ENCODE data around the gene CHMP4A.

Gene CHMP4A

DNA sequence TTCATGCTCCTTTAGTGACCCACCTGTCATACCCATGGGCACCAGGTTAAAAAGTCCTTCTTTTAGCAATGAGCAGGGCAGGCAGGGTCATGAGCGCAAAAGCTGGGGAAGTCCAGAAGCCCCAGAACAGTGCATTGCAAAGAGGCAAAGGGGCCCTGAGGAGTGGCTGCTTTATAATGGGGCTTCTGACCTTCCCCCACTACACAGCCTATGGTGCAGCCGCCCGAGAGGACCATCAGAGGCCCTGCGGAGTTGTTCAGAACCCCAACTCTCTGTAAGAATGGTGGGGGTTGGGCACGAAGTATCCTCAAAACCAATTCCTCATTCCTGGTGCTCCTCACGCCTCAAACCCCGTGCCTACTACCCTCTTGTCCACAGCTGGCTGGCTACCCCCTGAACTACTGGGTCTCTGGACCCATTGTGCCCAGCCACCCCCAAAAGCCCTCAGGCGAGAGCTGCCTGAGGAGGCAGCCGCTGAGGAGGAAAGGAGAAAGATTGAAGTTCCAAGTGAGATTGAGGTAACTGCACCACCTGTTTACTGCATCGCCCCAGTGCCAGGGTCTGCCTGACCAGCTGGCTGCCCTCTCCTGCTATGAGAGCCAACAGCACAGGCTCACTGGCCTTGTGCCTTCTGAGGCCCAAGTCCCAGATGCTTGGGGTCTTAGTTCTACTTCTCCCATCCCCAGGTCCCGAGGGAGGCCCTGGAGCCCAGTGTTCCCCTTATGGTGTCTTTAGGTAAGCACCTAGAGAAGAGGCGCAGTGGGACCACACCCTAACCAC lies 34.7 kb downstream of the CHMP4A start:
- no peak for DNase-seq (ENCODE audit: low read depth)

DNA sequence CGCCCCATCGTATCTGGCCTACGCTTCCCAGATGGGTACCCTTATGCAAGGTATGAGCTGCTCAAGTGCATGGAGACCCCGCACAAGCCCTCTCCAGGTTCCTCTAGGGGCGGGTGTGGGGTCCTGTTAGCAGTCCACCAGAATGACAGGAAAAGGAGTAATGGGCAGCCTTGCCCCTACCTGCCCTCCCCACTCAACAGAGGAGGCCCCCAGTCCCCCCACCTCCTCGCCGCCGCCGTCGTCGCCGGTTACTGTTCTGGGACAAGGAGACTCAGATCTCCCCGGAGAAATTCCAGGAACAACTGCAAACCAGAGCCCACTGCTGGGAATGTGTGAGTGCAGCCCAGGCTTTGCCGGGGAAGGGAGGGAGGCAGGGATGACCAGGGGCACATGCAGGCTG lies 35.4 kb downstream of the CHMP4A start:
- DNase-seq (ENCODE audit: low read depth) = no peak

DNA sequence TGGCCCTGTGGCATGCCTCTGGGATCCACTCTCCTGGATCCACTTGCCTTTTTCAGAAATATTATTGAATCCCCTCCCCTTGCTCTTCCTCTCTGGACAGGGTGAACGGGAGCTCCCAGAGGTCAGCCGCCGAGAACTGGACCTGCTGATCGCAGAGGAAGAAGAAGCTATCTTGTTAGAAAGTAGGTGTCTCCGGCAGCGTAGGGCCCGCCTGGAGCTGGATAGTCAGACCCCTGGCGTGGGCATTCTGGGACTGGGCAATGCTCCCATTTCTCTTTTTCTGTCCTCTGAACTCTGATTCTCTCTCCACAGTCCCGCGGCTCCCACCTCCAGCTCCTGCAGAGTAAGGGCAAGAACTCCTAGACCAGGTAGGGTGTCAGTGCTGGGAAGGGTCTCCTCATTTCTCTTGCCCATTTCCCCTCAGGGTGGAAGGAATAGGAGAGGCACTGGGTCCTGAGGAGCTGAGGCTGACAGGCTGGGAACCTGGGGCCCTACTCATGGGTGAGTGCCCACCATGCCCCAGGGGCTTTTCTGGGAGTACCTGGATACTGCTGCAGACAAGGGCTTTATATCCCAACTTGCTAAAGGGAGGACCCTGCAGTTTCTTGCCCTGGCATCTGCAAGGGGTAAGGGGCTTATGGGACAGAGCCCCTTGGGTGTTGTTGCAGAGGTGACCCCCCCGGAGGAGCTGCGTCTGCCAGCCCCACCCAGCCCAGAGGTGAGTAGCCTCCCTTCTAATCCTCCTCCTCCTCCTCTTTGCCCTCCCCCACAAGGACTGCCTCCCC lies 36.1 kb downstream of the CHMP4A start:
- no peak for DNase-seq (ENCODE audit: low read depth)

DNA sequence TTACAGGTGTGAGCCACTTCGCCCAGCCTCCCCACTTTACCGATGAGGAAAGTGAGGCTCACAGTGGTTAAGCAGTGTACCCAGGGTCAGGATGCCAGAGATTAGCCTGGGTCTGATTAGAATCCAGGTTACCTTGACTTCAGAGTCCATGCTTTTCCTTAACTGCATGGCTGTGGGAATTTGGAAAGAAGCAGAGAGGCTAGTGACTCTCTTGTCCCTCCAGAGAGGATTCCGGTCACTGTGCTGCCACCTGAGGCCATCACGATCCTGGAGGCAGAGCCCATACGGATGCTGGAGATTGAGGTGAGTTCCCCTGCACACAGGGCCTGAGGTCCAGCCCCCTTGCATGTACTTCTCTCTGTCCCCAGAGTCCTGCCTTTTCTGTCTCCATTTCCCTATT lies 36.7 kb downstream of the CHMP4A start:
- no peak for DNase-seq (ENCODE audit: low read depth)

- DNase-seq (ENCODE audit: low read depth) = no peak
These were observed 40.4 kb downstream of the CHMP4A start for GRCh38 chr14:24172871-24173281.

- DNase-seq (ENCODE audit: low read depth) = no peak
These were observed 40.9 kb downstream of the CHMP4A start for GRCh38 chr14:24172261-24172860.

GRCh38 chr14:24171422-24172260 lies 41.6 kb downstream of the CHMP4A start, which contains the start of gene REC8:
Gene REC8 (plus strand): TSS chr14:24172080. CDS start chr14:24172553, 473 bp downstream.
- peak; percentile 48 for DNase-seq (ENCODE audit: low read depth)

DNA sequence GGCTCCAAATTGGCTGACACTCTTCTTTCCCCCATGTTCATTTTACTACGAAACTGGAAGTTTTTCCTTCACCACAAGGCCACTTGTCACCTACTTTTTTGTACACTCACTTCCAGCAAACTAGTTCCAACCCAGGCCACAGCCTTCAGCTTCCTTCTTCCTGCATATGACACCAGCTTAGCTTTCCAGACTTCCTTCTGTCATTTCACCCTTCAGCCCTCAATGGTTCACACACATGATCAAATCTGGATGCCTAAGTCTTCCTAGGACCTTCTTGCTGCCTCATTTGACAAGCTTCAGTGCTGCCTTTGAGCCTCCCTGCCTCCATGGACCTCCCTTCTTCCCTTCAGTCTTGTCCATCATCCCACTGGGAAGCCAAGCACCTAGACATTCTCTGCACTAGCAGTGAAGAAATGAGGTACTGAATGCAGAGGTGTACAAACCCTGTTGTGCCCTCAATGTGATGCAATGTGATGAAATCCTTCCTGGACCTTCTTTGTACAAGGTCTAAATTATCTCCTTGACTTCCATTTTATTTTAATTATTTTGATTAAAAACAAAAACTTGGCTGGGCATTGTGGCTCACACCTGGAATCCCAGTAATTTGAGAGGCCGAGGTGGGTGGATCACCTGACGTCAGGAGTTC lies 45.7 kb downstream of the CHMP4A start:
- DNase-seq (ENCODE audit: low read depth) = no peak

GRCh38 chr14:24165785-24166184 lies 47.5 kb downstream of the CHMP4A start:
- no peak for DNase-seq (ENCODE audit: low read depth)

DNA sequence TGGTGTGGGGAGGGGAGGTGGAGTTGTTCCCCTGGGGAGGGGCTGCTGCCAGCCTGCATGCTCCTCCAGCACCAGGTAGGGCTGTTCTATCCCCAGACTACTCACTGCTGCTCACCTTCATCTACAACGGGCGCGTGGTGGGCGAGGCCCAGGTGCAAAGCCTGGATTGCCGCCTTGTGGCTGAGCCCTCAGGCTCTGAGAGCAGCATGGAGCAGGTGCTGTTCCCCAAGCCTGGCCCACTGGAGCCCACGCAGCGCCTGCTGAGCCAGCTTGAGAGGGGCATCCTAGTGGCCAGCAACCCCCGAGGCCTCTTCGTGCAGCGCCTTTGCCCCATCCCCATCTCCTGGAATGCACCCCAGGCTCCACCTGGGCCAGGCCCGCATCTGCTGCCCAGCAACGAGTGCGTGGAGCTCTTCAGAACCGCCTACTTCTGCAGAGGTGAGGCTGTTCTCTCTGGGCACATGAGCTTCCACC lies 48.7 kb downstream of the CHMP4A start:
- DNase-seq (ENCODE audit: low read depth) = no peak

DNA sequence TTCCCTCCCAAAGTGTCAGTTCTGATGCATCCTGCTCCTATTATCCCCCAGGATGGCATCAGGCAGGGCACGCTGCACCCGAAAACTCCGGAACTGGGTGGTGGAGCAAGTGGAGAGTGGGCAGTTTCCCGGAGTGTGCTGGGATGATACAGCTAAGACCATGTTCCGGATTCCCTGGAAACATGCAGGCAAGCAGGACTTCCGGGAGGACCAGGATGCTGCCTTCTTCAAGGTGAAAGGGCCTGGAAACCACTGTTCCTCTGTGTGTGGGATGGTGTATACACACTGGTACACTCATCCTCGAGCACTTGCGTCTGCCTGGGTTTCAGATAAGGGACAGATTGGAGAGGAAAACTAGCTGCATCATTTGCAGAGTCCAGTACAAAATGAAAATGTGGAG lies 51.2 kb downstream of the CHMP4A start:
- DNase-seq (ENCODE audit: low read depth) = no peak

DNA sequence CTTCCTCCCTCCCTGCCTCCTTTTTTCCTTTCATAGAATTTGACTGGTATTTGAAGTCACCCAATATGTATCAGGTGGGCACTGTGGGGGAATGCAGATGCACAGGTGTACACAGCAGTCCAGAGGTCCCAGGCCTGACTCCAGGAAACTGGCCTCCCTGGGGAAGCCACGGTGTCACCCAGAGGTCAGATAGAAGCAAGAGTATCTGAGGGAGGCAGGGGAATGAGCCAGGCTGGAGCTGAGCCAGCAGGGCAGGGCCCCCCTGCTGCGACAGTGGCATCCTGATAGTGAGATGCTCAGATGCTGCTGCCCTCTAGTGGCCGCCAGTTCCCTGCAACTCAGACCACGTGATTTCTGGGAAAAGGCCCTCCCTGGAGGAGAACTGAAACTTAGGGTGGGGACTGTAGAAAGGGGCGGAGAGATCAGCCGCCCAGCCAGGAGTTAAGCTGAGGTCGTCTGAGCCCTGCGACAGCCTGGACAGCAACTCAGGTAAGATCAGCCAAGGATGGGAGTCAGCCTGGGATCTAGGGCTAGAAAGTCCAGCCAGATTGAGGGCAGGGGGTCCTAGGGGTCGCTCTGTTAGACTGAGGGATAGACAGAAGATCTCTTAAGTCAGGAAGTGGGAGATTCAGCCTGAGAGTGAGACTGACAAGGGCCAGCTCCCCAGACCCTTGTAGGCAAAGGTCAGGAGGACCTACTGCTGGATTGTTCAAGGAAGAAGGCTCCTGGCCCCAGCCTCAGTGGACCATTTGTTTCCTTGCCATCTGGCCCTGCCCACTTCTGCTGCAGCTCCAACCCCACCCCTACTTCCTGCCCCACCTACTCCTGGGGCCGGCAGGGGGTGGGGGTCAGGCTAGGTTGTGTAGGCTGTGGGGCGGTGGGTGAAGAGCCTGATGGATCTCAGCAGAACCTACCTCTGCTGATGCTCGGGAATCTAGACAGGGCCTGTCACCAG lies 52.2 kb downstream of the CHMP4A start, which contains the start of gene IRF9:
IRF9 (plus strand) TSS at position 416 of the 955 bp plus-strand sequence. CDS start 880 bp downstream, outside the sequence.
- peak; percentile 91 for DNase-seq (ENCODE audit: low read depth)

DNA sequence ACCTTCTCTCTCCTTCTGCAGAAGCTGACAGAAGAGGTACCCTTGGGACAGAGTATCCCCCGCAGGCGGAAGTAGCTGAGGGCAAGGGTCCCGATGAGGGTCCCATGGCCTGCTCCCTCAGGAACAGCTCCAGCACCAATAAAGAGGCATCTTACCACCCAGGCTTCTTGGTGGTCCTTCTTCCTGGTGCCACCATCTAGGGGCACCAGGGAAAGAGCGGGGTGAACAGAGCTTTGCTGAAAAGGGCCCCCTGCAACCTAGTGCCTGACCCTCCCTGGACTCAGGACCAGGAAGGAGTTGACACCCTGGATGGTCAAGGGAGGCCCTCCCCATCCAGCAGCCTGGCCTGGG lies 52.8 kb downstream of the CHMP4A start:
- no peak for DNase-seq (ENCODE audit: low read depth)

DNA sequence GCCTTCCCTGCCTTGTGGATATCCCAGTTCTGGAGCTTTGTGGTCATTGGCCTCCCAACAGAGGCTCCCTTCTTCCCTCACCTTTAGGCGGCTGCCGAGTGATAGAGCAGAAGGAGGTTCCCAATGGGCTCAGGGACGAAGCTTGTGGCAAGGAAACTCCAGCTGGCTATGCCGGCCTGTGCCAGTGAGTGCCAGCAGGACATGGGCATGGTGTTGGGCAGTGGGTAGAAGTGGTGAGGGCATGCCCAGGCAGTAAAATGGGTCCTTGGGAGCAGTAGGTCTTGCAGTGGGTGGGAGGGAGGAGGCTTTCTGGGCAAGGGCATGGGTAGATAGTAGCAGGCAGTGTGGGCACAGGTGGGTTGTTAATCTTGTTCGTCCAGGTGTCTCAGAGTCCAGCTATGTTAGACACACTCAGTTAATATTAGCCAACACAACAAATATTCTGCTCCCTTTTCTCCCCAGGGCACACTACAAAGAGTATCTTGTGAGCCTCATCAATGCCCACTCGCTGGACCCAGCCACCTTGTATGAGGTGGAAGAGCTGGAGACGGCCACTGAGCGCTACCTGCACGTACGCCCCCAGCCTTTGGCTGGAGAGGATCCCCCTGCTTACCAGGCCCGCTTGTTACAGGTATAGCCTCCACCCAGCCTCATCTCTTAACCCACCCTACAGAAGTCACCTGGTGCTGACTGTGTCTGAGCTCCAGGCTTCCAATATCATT lies 53.4 kb downstream of the CHMP4A start:
- no peak for DNase-seq (ENCODE audit: low read depth)
